ENCODE data around the gene WDHD1. TPM values are rescaled to one million over a fixed set of nuclear protein-coding genes. Genes with fewer than 3 reads are reported as not detected.

The WDHD1 gene
- total and polyA plus RNA-seq, 2 of the 8 experiments (the other 6 are each of a cell fraction or from before 2014, with no cell fraction given) = 17.8 to 87.9 TPM

DNA sequence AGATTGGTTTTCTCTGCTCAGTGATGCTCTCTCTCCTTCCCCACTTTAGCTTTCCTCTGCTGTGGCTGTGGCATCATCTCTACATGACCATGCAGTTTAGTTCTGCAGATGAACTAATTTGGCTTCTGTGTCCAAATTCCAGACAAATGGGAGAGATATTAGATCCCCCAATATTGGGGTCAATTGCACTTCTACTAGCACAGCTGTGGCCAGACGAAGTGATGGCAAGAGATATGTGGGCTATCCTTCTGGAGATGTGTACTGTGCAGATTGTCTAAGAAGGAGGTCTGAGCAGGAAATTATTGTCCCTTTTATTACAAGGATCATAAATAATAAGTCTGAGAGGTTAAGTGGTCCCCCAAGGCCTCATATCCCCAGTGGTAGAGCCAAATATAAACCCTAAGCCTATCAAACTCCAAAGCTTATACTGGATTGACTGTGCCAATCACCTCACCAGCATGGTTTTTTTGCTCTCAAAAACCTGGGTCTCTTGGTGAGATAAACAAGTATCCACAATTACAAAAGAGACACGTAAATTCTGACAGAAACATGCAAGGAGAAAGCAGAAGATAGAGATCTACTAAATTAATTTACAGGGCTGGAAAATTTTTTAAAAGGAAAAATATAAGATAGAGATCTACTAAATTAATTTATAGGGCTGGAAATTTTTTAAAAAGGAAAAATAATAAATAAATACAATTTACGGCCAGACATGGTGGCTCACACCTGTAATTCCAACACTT lies 95.1 kb downstream of the WDHD1 start:
- Histone ChIP-seq H4K5ac (ENCODE audit: insufficient read length, low read depth, low read length) (no peak overlapping the region), H3K9ac (replicated peaks in 1 of 4; ENCODE audit: extremely low read depth in 1 of 4, low read depth in 3 of 4, low read length in 3 of 4) (no peak overlapping the region), H4K91ac (replicated peaks; ENCODE audit: insufficient read length, low read length) (no peak overlapping the region), H3K9me3 (ENCODE audit: insufficient read depth in 2 of 2, low read depth in 1 of 2, low read length in 1 of 2) (no peaks in the 10 kb centered on the region), H3K18ac (ENCODE audit: extremely low read depth, low read length) (no peak overlapping the region), H4K20me1 (replicated peaks in 1 of 2; ENCODE audit: control insufficient read depth in 1 of 2, insufficient read depth in 2 of 2, low read length in 2 of 2) (no peaks in the 10 kb centered on the region), H3K79me2 (ENCODE audit: control insufficient read depth in 1 of 2, insufficient read depth in 2 of 2, low read length in 2 of 2) (no peaks in the 10 kb centered on the region), H3K14ac (ENCODE audit: insufficient read length) (no peak overlapping the region), H3K27ac (ENCODE audit: low read depth, low read length) (no peak overlapping the region), H2BK20ac (ENCODE audit: low read length) (no peak overlapping the region), H3K4ac (replicated peaks; ENCODE audit: insufficient read length, low read depth, low read length) (no peak overlapping the region), H3K23ac (ENCODE audit: insufficient read length) (no peak overlapping the region), H2AFZ (ENCODE audit: low read length) (no peak overlapping the region), H4K8ac (ENCODE audit: extremely low read depth, insufficient read depth, low read length) (no peak overlapping the region), H2AK5ac (ENCODE audit: low read depth, low read length) (no peak overlapping the region), H3K4me1 (replicated peaks in 1 of 4; ENCODE audit: control insufficient read depth in 3 of 4, insufficient read depth in 4 of 4, low read length in 3 of 4) (no peaks in the 10 kb centered on the region), H3K23me2 (ENCODE audit: low read depth, low read length) (no peaks in the 10 kb centered on the region), H2BK15ac (ENCODE audit: low read length) (no peak overlapping the region), H3K4me3 (ENCODE audit: extremely low read depth in 1 of 4, insufficient read depth in 2 of 4, low read depth in 3 of 4, low read length in 4 of 4) (no peak overlapping the region), H2BK5ac (ENCODE audit: low read depth, low read length) (no peak overlapping the region), H2BK120ac (replicated peaks; ENCODE audit: low read depth, low read length) (no peak overlapping the region), H3K36me3 (ENCODE audit: control insufficient read depth in 2 of 4, insufficient read depth in 4 of 4, low read length in 3 of 4) (no peaks in the 10 kb centered on the region; a peak in 1 of 8 replicates), H2BK12ac (ENCODE audit: low read depth, low read length) (no peak overlapping the region), H3K4me2 (ENCODE audit: insufficient read depth in 1 of 2, low read depth in 2 of 2, low read length in 2 of 2) (no peak overlapping the region), H3K79me1 (ENCODE audit: low read depth, low read length) (no peaks in the 10 kb centered on the region), H3K56ac (replicated peaks; ENCODE audit: insufficient read length, low read depth, low read length) (no peak overlapping the region), H3K27me3 (replicated peaks in 1 of 4; ENCODE audit: control insufficient read depth in 3 of 4, extremely low read depth in 1 of 4, insufficient read depth in 3 of 4, low read length in 3 of 4) (no peaks in the 10 kb centered on the region)
- DNase-seq (ENCODE audit: low read depth in 1 of 2, low spot score in 2 of 2) (no peak), FAIRE-seq (no peak)
- 91% methylated on average over 3 of the region's 3 CpGs; no CpG with 5 or more reads in 1 of the 2 experiments for whole genome bisulfite sequencing, 2 experiments (ENCODE audit: extremely low coverage in 1 of 2, insufficient coverage in 1 of 2, insufficient read length in 1 of 2, insufficient replicate concordance in 2 of 2, low coverage in 1 of 2, low lambda C conversion rate in 2 of 2, missing lambda C conversion rate in 1 of 2)
- POLR2A ChIA-PET (ENCODE audit: partially characterized antibody) = no interaction called here
- TF ChIP-seq YY1 (IDR thresholded peaks at IDR 0.05; ENCODE audit: low read depth, low read length) = no peak
- TF ChIP-seq CHD2 (IDR thresholded peaks at IDR 0.05; ENCODE audit: low read length) = no peak
- no peak for TF ChIP-seq NANOG (IDR thresholded peaks at IDR 0.05; ENCODE audit: insufficient read depth, low read depth, low read length, poor library complexity, severe bottlenecking)
- CTCF ChIA-PET (ENCODE audit: partially characterized antibody) = interaction anchor here (1.1 kb wide), 1 partner anchor 8 kb away, joined by 4 read pairs; no protein-coding TSS in a partner anchor

Measured in H1 (cell line).